ENCODE results near the gene TBC1D21.

DNA sequence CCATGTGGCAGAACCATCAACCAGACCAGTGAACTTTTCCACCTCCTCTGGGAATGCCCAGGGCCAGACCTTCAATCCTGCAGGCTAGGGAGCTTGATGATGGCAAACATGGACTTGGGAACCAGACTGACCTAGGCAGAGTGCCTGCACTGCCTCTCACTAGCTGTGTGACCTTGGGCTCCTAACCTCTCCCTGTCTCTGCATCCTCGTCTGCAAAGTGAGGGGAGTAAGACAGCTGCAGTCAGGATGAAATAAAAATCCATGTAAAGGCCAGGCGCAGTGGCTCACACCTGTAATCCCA, 35.4 kb downstream of the TBC1D21 start:
- no peak for TF ChIP-seq POLR2A (IDR thresholded peaks at IDR 0.05; ENCODE audit: low read depth, low read length)
- TF ChIP-seq POLR2AphosphoS5 (IDR thresholded peaks at IDR 0.05; ENCODE audit: low read depth, low read length): no peak
- TF ChIP-seq TAF1 (IDR thresholded peaks at IDR 0.05; ENCODE audit: borderline replicate concordance, low read depth, low read length): no peak
